ENCODE measurements around the gene TXNRD1. TPM values are rescaled to one million over a fixed set of nuclear protein-coding genes. Genes with fewer than 3 reads are reported as not detected.

TXNRD1 gene
- total and polyA plus RNA-seq, 10 donors: 13.7 to 107 (median 56.8) TPM

- Histone ChIP-seq H3K27me3 (replicated peaks in 1 of 7) (no peaks in the 10 kb centered on the region), H3K36me3 (no peaks in the 10 kb centered on the region), H3K4me3 (peak overlapping the region in 2 of 8 donors; percentile 12 to 34), H3K27ac (peak overlapping the region in 2 of 8 donors; percentile 31 to 37), H3K4me1 (peaks cover 0 to 14% (median 3%) of the 10 kb centered on the region in 6 donors), H3K9me3 (no peaks in the 10 kb centered on the region)
- WGBS, 5 donors: 57 to 72% (median 66%) methylated on average over 8 of the region's 8 CpGs
- no peak for TF ChIP-seq CTCF (IDR thresholded peaks at IDR 0.05 in 8 of 11, conservative IDR thresholded peaks at IDR 0.05 in 3 of 11)
- TF ChIP-seq POLR2A (IDR thresholded peaks at IDR 0.05): no peak
- TF ChIP-seq POLR2AphosphoS5 (IDR thresholded peaks at IDR 0.05): no peak
- no peak for DNase-seq
- intact Hi-C loops (cut with DNase I; ENCODE audit: low total_unique reads): no loop called here
These were observed 60.9 kb downstream of the TXNRD1 start for GRCh38 chr12:104276273-104277131.

- intact Hi-C loops (cut with DNase I; ENCODE audit: low total_unique reads): no loop called here
- no peak for DNase-seq
- TF ChIP-seq CTCF (IDR thresholded peaks at IDR 0.05 in 8 of 11, conservative IDR thresholded peaks at IDR 0.05 in 3 of 11): no peak
- TF ChIP-seq POLR2AphosphoS5 (IDR thresholded peaks at IDR 0.05): no peak
- TF ChIP-seq POLR2A (IDR thresholded peaks at IDR 0.05): no peak
- Histone ChIP-seq H3K4me1 (peaks cover 0 to 14% (median 3%) of the 10 kb centered on the region in 6 donors), H3K4me3 (no peak overlapping the region), H3K27me3 (replicated peaks in 1 of 7) (no peaks in the 10 kb centered on the region), H3K36me3 (no peaks in the 10 kb centered on the region), H3K27ac (no peak overlapping the region), H3K9me3 (no peaks in the 10 kb centered on the region)
These were observed 63.6 kb downstream of the TXNRD1 start for GRCh38 chr12:104279164-104279563.

- intact Hi-C loops (cut with DNase I; ENCODE audit: low total_unique reads): loop anchor here (10.0 kb wide), 1 partner anchor 65 kb away; the partner anchor contains the start of gene TXNRD1
- no peak for DNase-seq
- no peaks in the 10 kb centered on the region for H3K9me3 ChIP-seq
- no peaks in the 10 kb centered on the region for H3K36me3 ChIP-seq
- no peaks in the 10 kb centered on the region for H3K27me3 ChIP-seq (replicated peaks in 1 of 7)
- H3K4me1 ChIP-seq: peaks cover 0 to 14% (median 3%) of the 10 kb centered on the region in 6 donors
- H3K27ac ChIP-seq: no peak overlapping the region
- H3K4me3 ChIP-seq: no peak overlapping the region
- TF ChIP-seq POLR2A (IDR thresholded peaks at IDR 0.05) (no peak), POLR2AphosphoS5 (IDR thresholded peaks at IDR 0.05) (no peak), CTCF (IDR thresholded peaks at IDR 0.05 in 8 of 11, conservative IDR thresholded peaks at IDR 0.05 in 3 of 11) (no peak)
- WGBS, 5 donors: 86 to 92% (median 88%) methylated on average over 1 of the region's 1 CpG
These were observed 64.5 kb downstream of the TXNRD1 start for GRCh38 chr12:104280111-104280510.

- DNase-seq: no peak
- WGBS, 5 donors: 58 to 71% (median 70%) methylated on average over 2 to 4 of the region's 4 CpGs
- intact Hi-C loops (cut with DNase I; ENCODE audit: low total_unique reads): loop anchor here (10.0 kb wide), 1 partner anchor 66 kb away; the partner anchor contains the start of gene TXNRD1
- Histone ChIP-seq H3K27ac (no peak overlapping the region), H3K4me3 (no peak overlapping the region), H3K9me3 (no peaks in the 10 kb centered on the region), H3K4me1 (peaks cover 1 to 14% (median 4%) of the 10 kb centered on the region in 6 donors), H3K27me3 (replicated peaks in 1 of 7) (no peaks in the 10 kb centered on the region), H3K36me3 (no peaks in the 10 kb centered on the region)
- no peak for TF ChIP-seq POLR2AphosphoS5 (IDR thresholded peaks at IDR 0.05)
- TF ChIP-seq CTCF (IDR thresholded peaks at IDR 0.05 in 8 of 11, conservative IDR thresholded peaks at IDR 0.05 in 3 of 11): no peak
- no peak for TF ChIP-seq POLR2A (IDR thresholded peaks at IDR 0.05)
These were observed 65.3 kb downstream of the TXNRD1 start for GRCh38 chr12:104280717-104281458.

Data from spleen (tissue), 11 donors.